HG03520 (cell line): ENCODE measurements around the gene PDZD7.
"Not testable (repeated sequence)": the region's sequence is repeated elsewhere in the genome, so short reads cannot be mapped to it uniquely, and the experiment has no call there.

Experiments
- ATAC-seq: cut with Tn5 transposase; IDR thresholded peaks from one replicate; pipeline ENCODE4 v1.9.1; 2021; ENCODE audit warnings: mild to moderate bottlenecking, moderate library complexity; ENCODE audit not compliant: unreplicated experiment

Gene PDZD7

DNA sequence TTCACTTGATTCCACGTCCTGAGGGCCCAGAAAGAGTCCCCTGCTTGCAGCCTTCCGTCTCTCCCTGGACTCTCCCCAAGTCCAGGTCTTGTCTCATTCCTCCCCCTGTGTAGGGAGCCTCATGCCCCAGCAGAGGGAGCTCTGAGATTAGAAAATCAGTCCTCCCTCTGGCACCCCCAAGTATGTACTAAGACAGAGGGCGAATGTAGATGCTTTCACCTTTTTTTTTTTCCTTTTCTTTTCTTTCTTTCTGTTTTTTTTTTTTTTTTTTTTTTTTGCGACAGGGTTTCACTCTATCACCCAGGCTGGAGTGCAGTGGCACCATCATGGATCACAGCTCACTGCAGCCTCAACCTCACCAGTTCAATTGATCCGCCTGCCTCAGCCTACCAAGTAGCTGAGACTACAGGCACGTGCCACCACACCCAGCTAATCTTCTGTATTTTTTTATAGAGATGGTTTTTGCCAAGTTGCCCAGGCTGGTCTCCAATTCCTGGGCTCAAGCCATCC is 10.4 kb upstream of the PDZD7 start:
- no peak for ATAC-seq

DNA sequence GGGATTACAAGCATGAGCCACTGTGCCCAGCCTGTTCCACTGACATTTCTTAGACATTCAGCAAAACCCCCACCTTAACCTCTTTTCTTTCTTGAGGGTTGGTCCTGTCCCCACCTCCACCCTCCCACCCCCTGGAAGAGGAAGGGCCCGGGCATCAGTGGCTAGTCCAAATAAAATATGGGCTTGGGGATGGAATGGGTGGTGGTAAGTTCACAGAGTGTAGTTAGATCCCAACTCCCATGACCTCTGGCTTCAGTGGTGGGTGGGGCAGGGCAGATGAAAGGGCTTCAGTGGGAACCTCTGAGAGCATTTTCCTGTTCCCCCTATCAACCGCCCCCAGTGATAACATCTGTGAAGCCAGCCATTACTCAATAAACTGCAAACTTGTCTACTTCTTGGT is 9.9 kb upstream of the PDZD7 start:
- no peak for ATAC-seq

DNA sequence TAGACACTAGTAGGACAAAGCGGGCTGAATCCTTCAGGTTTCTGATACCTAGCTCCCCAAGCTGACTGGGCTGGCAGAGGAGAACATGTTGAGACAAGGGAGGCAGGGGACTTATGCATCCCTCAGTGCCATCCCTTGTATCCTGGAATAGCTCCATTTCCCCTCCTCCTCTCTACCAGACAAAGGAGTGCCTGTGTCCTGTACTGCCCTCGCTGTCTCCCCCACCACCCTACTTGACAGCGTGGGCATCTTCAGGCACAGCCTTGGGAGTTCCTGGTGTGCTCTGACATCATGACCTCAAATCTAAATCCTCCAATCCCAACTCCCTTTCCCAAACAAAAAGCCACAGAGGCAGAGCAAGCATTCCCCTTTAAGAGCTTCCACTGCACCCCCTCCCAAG is 9.1 kb upstream of the PDZD7 start:
- no peak for ATAC-seq

DNA sequence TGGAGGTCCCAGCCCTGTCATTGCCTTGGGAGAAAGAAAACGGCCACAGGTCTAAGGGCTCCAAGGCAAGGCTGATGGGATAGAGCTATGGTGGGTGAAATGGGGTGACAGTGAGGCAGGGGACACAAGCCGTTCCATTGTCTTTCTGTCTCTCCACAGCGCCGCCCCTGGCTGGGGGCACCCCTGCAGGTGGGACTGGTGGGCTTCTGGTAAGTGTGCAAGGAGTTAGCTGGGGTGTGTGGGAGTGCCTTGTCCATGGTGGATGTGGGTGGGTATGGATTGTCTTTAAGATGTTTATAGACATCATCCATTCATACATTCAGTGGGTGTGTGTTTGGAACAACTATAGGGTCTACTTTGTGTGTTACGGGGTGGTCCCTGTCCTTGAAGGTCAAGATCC is 7.6 kb upstream of the PDZD7 start:
- ATAC-seq: no peak

DNA sequence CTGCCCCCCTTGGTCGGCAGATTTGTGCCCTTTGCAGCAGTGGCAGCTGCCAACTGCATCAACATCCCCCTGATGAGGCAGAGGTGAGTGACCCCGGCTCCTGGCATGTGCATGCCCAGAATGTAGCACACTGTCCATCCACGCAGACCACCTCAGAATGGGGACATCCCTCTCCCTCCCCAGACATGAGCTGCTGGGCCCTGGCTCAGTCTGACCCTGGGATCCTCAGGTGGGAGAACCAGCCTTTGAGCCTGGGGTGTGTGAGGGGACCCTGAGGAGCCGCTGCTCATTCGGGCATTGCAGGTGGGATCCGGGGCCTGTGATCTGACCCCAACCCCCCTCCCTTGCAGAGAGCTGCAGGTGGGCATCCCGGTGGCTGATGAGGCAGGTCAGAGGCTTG is 5.8 kb upstream of the PDZD7 start:
- ATAC-seq: no peak

DNA sequence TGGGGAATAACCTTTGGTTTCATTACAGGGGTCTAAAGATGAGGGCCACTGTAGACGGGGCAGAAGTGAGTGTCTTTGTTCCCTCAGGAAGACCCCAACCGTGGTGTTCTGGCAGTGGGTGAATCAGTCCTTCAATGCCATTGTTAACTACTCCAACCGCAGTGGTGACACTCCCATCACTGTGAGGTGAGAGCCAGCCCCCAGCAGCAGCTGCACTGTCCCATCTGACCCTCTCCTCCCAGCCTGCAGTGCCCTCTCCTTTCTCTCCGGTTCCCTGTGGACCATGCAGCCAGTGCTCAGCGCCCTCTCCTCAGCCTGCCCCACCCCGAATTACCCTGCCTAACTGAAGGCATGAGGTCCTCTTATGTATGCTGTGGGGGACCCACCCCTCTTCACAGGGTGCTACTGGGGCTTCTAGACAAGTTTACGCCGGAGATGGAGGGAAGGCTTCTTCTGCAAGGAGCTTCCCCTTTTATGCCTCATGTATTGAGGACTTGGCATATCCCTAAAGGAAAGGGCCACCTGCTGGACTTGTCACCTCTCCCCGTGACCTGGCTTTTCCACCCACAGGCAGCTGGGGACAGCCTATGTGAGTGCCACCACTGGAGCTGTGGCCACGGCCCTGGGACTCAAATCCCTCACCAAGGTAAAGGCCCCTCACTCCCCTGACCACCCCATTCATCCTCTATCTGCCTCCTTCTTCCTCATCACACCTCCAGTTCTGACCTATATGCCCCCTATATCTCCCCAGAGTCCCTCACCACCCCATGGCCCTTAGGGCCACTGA is 5.2 kb upstream of the PDZD7 start:
- no peak for ATAC-seq

DNA sequence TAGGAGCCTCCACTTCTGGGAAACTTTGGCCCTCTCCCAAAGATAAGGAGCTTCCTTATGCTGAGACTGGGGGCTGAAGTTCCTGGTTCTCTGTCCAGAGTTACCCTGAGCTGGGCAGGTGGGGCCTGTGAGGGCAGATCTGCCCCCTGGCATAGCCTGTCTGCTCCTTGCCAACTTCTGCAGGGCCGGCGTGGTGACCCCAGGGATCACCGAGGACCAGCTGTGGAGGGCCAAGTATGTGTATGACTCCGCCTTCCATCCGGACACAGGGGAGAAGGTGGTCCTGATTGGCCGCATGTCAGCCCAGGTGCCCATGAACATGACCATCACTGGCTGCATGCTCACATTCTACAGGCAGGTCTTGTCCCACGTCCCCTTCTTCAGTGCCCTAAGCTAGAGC is 4.4 kb upstream of the PDZD7 start:
- no peak for ATAC-seq

DNA sequence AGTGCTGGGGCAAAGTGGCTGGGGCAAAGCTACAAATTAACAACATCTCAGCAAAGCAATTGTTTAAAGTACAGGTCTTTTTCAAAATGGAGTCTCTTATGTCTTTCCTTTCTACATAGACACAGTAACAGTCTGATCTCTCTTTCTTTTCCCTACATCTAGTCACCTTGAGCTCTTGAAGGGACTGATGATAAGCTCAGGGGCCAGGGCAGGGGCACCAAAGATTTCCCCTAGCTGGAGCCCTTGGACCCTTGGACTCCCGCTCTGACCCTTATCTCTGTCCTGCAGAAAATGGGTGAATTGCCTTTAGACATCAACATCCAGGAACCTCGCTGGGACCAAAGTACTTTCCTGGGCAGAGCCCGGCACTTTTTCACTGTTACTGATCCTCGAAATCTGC is 3.5 kb upstream of the PDZD7 start:
- not testable (repeated sequence) for ATAC-seq

DNA sequence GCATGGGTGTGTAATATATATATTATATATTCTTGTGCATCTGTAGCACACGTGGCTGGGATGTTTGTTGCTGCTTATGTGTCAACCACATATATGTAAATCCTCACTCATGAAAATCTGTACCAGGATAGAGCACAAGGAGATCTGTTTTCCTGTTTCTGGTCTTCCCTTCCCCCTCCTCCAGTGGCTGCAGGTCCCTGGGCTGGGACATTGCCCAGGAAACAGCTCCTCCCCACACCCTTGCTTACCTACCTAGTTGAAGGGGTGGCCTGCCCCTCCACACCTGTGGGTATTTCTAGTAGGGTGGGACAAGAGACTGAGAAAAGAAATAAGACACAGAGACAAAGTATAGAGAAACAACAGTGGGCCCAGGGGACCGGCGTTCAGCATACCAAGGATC is 2.3 kb upstream of the PDZD7 start:
- ATAC-seq: no peak

DNA sequence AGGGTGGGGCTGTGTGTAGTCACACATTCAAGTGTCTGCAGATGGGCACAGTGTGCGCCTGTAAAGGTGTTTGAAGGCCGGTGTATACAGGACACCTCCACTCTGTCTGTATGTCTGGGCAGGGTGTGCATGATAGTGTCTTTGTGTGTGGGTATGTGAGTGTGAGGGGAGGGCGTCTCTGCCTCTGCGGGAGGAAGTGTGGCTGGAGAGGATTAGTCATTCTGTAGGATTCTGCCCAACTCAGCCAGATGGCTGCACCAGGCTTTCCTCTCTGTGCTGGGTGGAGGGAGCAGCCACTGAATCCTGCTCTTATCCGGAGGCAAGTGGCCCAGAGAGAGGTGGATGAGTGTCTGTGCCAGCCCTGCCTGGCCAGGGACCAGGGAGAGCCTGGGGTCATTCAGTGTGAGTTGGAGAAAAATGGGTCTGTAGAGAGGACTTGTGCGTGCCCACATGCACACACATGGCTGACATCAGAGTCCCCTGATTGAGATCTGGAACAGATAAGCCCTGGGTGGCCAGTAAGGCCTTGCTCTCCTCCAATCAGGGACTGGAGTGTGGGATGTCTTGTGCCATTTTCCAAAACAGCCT is 1.8 kb upstream of the PDZD7 start:
- no peak for ATAC-seq

DNA sequence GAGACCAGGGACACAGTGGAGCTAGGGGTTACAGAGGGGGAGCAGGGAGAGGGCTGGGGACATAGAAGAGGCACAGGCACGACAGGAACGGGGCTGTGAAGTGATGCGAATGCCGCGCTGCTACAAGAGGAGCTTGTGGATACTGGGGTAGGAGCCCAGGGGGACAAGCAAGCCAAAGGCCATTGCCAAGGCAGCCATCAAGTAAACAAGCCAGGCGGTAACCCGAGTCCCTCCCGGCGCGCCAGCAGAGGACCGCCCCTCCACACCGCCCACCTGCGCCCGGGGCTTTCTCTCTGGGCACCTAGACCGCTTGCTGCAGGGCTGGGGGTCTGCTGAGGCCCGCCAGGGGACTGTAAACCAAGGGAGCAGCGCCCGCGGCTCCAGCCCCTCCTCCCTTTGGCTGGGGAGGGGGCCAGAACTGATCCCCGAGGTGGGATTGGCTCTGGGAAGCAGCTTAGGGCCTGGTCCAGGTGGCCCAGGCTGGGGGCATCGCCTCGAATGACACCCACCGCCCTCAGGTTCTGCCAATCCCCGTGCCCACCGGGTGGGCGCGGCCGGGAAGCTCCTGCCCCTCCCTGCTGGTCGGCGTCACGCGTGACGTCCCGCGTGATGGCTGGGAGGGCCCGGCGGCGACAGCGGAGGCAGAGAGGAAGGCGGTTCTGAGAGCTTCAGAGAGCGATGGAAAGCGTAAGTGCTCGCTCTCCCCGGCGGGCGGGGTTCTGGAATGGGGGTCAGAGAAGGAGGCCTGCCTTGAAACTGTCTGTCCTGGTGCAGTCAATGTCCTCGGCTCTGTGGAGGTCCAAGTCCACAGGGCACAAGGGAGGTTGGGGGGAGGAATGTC is 1.1 kb upstream of the PDZD7 start:
- ATAC-seq: no peak

DNA sequence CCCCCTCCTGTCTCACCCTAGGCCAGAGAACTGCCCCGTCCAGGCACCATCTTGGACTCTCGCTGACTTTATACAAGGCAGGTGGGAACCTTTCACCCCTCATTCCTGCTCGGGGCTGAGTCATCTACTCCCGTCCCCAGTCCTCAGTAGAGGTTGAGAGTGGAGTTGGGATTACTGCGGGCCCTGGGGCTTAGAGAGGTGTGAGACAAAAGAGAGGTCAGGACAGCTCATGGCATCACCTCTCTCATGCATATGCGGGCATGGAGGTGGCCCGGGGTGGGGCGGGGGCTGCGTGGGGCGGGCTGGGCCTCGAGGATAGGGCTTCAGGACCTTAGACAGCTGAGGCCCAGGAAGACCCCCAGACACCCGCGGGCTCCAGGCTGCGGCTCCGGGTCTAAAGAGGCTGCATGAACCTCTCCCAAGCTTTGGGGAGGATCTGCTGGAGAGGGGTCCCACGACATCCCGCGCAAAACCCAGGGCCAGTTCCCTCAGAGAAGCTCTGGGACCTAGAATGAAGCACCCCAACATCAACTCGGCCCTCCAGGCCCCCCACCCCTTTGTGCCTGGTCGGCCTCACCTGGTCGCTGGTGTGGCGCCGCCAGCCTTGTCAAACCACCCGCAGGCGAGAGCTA is 317 bp downstream of the PDZD7 start:
- ATAC-seq: no peak

DNA sequence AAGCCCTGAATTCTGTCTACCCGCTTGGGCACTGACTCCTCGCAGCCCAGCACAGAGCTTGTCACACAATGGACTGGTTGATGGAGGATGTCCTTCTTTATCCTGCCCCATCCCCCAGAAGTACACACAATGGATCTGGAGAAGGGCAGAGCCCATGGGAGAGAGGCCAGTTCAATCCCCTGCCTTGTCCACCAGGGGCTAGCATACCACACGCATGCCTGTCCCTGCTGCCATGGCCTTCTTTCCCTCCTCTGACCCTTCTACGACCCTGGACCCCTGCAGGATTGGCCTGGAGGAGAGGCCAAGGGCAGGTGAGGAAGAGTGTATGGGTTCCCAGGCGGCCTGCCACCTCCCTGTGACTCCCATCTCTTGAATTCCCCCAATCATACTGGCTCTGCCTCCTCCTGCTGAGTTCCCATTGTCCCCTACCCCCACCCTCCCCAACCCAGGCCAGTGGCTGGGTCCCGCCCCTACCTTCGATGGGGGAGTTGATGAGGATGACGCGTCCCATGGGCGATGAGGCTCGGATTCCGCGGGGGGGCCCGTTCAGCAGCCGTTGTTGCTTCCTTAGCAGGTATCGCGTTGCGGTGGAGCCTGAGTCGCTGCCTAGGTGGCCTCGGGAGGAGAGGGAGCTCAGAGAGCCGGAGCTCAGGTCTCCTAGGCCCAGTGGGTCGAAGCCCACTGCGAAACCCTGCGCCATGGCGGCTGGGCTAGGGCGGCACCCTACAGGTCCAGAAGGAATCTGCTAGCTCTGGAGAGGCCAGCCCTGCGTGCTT is 1.2 kb downstream of the PDZD7 start:
- ATAC-seq: no peak

DNA sequence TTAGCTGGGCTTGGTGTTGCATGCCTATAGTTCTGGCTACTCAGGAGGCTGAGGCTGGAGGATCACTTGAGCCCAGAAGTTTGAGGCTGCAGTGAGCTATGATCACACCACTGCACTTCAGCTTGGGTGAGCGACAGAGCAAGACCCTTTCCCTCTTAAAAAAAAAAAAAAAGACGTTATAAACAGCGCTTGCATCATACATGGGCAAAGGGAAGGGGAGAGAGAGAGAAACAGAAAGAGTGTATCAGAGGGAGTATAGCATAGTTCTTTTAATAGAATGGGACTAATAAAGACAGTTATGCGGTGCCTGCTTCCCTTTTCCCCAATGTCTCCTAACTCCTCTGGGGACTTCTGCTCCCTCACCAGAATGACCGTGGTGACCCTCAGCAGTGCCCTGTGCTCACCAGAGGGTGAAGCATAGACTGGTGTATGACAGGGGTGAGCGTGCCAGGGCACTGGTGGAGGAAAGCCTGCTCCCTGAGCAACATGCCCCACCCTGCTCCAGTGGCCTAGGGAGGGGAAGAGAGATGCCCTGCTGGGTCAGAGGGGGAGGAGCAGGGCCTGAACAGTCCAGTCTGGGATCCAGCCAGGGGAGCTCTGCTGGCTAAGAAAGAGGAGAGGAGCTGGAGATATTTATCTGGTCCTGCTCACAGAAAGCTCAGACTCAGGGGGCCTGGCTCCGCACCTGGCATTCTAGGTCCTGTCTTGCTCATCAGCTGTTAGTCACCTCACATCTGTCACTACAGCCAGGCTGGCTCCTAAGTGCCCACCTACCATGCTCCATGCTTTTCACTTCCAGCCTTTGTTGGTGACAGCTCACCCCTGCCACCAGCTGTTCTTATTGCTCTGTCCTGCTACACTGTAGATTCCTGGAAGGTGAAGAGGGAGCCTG is 2.2 kb downstream of the PDZD7 start:
- no peak for ATAC-seq

DNA sequence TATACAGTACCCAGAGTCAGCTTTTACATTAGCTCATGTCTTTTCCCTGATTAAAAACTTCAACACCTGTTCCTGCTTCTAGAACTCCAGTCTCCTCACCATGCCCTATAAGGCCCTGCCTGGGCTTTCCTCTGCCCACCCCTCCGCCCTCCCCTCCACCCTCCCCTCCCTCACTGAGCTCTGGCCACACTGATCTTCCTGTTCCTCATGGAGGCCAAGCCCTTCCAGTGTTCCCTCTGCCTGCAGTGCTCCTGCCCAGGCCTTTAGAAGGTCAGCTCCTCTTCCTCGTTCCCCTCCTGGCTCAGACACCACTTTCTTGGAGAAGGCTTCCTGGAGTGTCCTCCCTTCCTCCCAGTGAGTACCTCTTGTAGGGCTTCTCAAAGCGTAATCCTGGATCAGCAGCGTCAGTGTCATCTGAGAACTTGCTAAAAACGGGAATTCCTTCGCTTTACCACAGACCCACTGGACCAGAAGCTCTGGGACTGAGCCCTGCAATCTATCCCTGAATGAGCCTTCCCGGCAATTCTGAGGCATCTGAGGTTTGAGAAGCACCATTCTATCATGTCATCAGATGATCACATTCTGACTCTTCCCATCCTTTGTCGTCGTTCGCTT is 3.7 kb downstream of the PDZD7 start:
- no peak for ATAC-seq

DNA sequence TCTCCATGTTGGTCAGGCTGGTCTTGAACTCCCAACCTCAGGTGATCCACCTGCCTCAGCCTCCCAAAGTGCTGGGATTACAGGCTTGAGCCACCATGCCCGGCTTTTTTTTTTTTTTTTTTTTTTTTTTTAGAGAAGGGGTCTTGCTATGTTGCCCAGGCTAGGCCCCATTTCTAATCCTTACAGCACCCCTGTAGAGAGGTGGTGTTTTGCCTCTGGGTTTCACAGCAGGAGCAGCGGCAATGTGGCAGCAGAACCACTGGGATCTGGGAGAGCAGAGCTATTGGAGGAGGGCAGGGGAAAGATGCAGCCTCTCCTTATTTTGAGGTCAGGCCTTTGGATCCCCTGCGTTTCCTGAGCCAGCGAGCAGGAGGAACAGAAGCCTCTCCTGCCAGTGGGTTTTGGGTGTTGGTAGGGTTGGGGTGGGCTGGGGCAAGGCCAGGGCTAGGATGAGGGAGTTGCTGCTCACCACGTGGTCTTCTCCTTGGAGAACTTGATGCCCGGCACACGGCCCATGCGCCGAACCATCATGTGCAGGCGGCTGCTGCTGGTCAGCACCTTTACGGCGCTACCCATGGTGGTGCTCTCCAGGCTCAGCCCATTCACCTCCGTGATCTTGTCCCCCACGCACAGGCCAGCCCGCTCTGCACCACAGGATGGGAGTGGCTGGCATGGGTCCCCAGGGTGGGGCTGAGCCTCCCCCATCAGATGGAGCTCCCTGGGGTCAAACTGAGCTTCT is 7.8 kb downstream of the PDZD7 start:
- no peak for ATAC-seq

DNA sequence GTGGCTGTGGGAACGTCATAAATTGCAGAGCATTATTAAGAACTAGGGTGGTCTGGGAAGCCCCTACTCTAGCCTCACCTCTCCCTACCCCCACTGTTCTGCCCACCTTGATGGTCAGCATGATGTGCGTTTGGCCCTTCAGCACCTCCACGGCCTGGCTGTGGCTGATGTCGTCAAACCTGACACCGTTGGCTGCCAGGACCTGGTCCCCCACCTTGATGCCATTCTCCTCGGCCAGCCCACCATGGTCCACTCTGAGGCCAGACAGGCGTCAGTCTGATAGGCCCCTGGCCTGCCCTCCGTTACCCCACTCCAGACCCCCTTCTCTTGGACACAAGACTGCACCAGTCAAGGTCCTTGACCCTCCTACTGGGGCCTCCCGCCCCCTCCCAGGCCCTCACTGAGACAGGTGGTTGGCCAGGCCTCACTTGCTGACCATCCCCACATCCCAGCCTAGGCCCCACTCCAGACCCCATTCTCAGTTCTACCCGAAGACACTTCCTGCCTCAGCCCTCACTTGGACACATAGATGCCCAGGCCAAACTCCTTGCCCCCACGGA is 9.2 kb downstream of the PDZD7 start:
- no peak for ATAC-seq

DNA sequence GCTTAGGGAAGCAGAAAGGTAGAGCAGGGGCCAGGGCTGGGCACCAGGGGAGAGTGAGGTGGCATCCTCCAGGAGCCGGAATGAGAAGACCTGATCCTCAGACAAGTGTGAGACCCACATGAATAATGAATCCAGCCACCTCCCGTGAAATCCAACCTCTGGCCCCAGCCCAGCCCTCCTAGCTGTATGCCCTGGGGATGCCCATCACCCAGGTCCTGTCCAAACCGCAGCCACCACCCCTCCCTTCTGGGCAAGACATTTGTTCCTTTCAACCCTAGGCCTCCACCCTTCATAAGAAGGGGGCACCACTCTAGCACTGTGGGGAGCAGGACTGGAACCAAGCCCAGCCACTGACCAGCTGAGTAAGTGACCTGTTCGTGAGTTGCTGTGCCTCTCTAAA is 9.7 kb downstream of the PDZD7 start:
- no peak for ATAC-seq
